ENCODE data around the gene CAMK2B. TPM values are rescaled to one million over a fixed set of nuclear protein-coding genes. Genes with fewer than 3 reads are reported as not detected.
A peak's percentile ranks its signal among the peaks of the same experiment; 100 is the strongest.

The CAMK2B gene
- total RNA-seq, 1 donor from 2014 or later, result 8.4 TPM

- Mint-ChIP-seq H3K27me3 (no peaks in the 10 kb centered on the region), H3K27ac (no peak overlapping the region), H3K4me1 (ENCODE audit: unreplicated experiment) (no peaks in the 10 kb centered on the region), H3K4me3 (peak overlapping the region; percentile 22), H3K9me3 (no peaks in the 10 kb centered on the region), H3K36me3 (no peaks in the 10 kb centered on the region)
- DNase-seq (ENCODE audit: extremely low spot score, unreplicated experiment), result no peak
- TF ChIP-seq CTCF (conservative IDR thresholded peaks at IDR 0.05), result no peak
Measured at GRCh38 chr7:44273681-44274622, 51.4 kb downstream of the CAMK2B start.

GRCh38 chr7:44272981-44273380, 52.4 kb downstream of the CAMK2B start:
- no peak for TF ChIP-seq CTCF (conservative IDR thresholded peaks at IDR 0.05)
- H3K36me3 Mint-ChIP-seq, result no peaks in the 10 kb centered on the region
- no peak overlapping the region for H3K27ac Mint-ChIP-seq
- H3K9me3 Mint-ChIP-seq, result no peaks in the 10 kb centered on the region
- no peak for DNase-seq (ENCODE audit: extremely low spot score, unreplicated experiment)
- H3K4me3 Mint-ChIP-seq, result no peak overlapping the region
- H3K4me1 Mint-ChIP-seq (ENCODE audit: unreplicated experiment), result peaks cover under 1% of the 10 kb centered on the region
- H3K27me3 Mint-ChIP-seq, result no peaks in the 10 kb centered on the region

- H3K27ac Mint-ChIP-seq, result no peak overlapping the region
- DNase-seq (ENCODE audit: extremely low spot score, unreplicated experiment), result no peak
- no peak overlapping the region for H3K4me3 Mint-ChIP-seq
- peaks cover 5% of the 10 kb centered on the region for H3K27me3 Mint-ChIP-seq
- no peaks in the 10 kb centered on the region for H3K36me3 Mint-ChIP-seq
- H3K4me1 Mint-ChIP-seq (ENCODE audit: unreplicated experiment), result peaks cover 5% of the 10 kb centered on the region
- H3K9me3 Mint-ChIP-seq, result no peaks in the 10 kb centered on the region
- TF ChIP-seq CTCF (conservative IDR thresholded peaks at IDR 0.05), result no peak
Measured at GRCh38 chr7:44272456-44272855, 52.9 kb downstream of the CAMK2B start.

GRCh38 chr7:44269943-44270493, 55.4 kb downstream of the CAMK2B start:
- no peak overlapping the region for H3K4me3 Mint-ChIP-seq
- DNase-seq (ENCODE audit: extremely low spot score, unreplicated experiment), result no peak
- peaks cover 9% of the 10 kb centered on the region for H3K4me1 Mint-ChIP-seq (ENCODE audit: unreplicated experiment)
- peaks cover 18% of the 10 kb centered on the region for H3K27me3 Mint-ChIP-seq
- no peaks in the 10 kb centered on the region for H3K36me3 Mint-ChIP-seq
- no peaks in the 10 kb centered on the region for H3K9me3 Mint-ChIP-seq
- no peak overlapping the region for H3K27ac Mint-ChIP-seq
- no peak for TF ChIP-seq CTCF (conservative IDR thresholded peaks at IDR 0.05)

- Mint-ChIP-seq H3K27me3 (peaks cover 20% of the 10 kb centered on the region), H3K36me3 (no peaks in the 10 kb centered on the region), H3K27ac (no peak overlapping the region), H3K9me3 (no peaks in the 10 kb centered on the region), H3K4me1 (ENCODE audit: unreplicated experiment) (peaks cover 14% of the 10 kb centered on the region), H3K4me3 (no peak overlapping the region)
- no peak for DNase-seq (ENCODE audit: extremely low spot score, unreplicated experiment)
- no peak for TF ChIP-seq CTCF (conservative IDR thresholded peaks at IDR 0.05)
Measured at GRCh38 chr7:44269417-44269816, 56.0 kb downstream of the CAMK2B start.

Data from type B pancreatic cell (in vitro differentiated cells).